CD14-positive monocyte (primary cell): Measurements from ENCODE around the gene CXCL11. TPM values are rescaled to one million over a fixed set of nuclear protein-coding genes. Genes with fewer than 3 reads are reported as not detected.
"Not testable (repeated sequence)": the region's sequence is repeated elsewhere in the genome, so short reads cannot be mapped to it uniquely, and the experiment has no call there.

Experiments used
- DNase-seq, 3 donors: peaks; one replicate each; pipeline ENCODE4 v3.0.0-alpha.2; 2011 to 2022
- H2AFZ ChIP-seq: 2 replicates; pipeline ENCODE4 v1.6.0; 2012; ENCODE audit warnings: mild to moderate bottlenecking, low read depth, low read length, inconsistent platforms; ENCODE audit not compliant: insufficient read depth, poor library complexity, severe bottlenecking
- H3K27ac ChIP-seq, 2 donors: 1 replicate in 1 of 2; 2 replicates in 1 of 2; pipeline ENCODE4 v1.5.1; 2012 to 2013; ENCODE audit warnings: low read length in 2 of 2, control low read depth in 1 of 2, inconsistent platforms in 1 of 2, low read depth in 1 of 2, mild to moderate bottlenecking in 1 of 2
- H3K27me3 ChIP-seq, 2 donors: one replicate each; pipeline versions ENCODE4 v1.6.0 to v1.6.1; 2011 to 2013; ENCODE audit warnings: low read length in 2 of 2; ENCODE audit not compliant: control insufficient read depth in 2 of 2, insufficient read depth in 2 of 2
- H3K36me3 ChIP-seq, 2 donors: replicated peaks in 1 of 2; 1 replicate in 1 of 2; 2 replicates in 1 of 2; pipeline versions ENCODE4 v1.5.1 to v1.6.1; 2012 to 2013; ENCODE audit warnings: low read length in 2 of 2, control low read depth in 1 of 2, inconsistent platforms in 1 of 2, mild to moderate bottlenecking in 1 of 2; ENCODE audit not compliant: insufficient read depth in 2 of 2, control insufficient read depth in 1 of 2
- H3K4me1 ChIP-seq, 2 donors: 1 replicate in 1 of 2; 2 replicates in 1 of 2; pipeline versions ENCODE4 v1.5.1 to v1.6.1; 2012 to 2013; ENCODE audit warnings: low read length in 2 of 2, control low read depth in 1 of 2, inconsistent platforms in 1 of 2, mild to moderate bottlenecking in 1 of 2, moderate library complexity in 1 of 2; ENCODE audit not compliant: insufficient read depth in 2 of 2, control insufficient read depth in 1 of 2
- H3K4me2 ChIP-seq: replicated peaks from 2 replicates; pipeline ENCODE3; 2012; ENCODE audit warnings: low read length, moderate library complexity, mild to moderate bottlenecking; ENCODE audit not compliant: poor library complexity, severe bottlenecking; ENCODE audit errors: extremely low read depth
- H3K4me3 ChIP-seq, 3 experiments: fragments of 200-600 bp in 1 of 3; sonication (generic) in 1 of 3; replicated peaks in 1 of 3; 1 replicate in 2 of 3; 2 replicates in 1 of 3; pipeline ENCODE4 v1.5.1; 2011 to 2013; ENCODE audit warnings: low read length in 3 of 3, mild to moderate bottlenecking in 3 of 3, control low read depth in 2 of 3, low read depth in 2 of 3, inconsistent platforms in 1 of 3, moderate library complexity in 1 of 3
- H3K79me2 ChIP-seq: 2 replicates; pipeline ENCODE4 v1.6.0; 2012; ENCODE audit warnings: mild to moderate bottlenecking, control low read depth, inconsistent platforms, low read length, moderate library complexity; ENCODE audit not compliant: insufficient read depth
- H3K9ac ChIP-seq: 2 replicates; pipeline ENCODE4 v1.6.0; 2017; ENCODE audit warnings: low read length, mild to moderate bottlenecking; ENCODE audit not compliant: insufficient read depth, poor library complexity, severe bottlenecking
- H3K9me3 ChIP-seq, 2 donors: replicated peaks in 1 of 2; 1 replicate in 1 of 2; 2 replicates in 1 of 2; pipeline versions ENCODE4 v1.5.1 to v1.6.1; 2012 to 2013; ENCODE audit warnings: low read length in 2 of 2, control low read depth in 1 of 2; ENCODE audit not compliant: control insufficient read depth in 1 of 2, insufficient read depth in 1 of 2
- H4K20me1 ChIP-seq: 2 replicates; pipeline ENCODE4 v1.6.0; 2012; ENCODE audit warnings: mild to moderate bottlenecking, low read length, control low read depth, moderate library complexity; ENCODE audit not compliant: insufficient read depth
- H3K27ac Mint-ChIP-seq, 7 donors: one replicate each; pipeline ENCODE4 v1.8.0; 2020; ENCODE audit warnings: mild to moderate bottlenecking in 7 of 7, mixed read lengths in 7 of 7, moderate library complexity in 6 of 7, inconsistent platforms in 2 of 7
- H3K27me3 Mint-ChIP-seq, 3 donors: one replicate each; pipeline ENCODE4 v1.8.0; 2021 to 2022; ENCODE audit warnings: low read depth in 3 of 3, mild to moderate bottlenecking in 3 of 3, mixed read lengths in 3 of 3, moderate library complexity in 3 of 3, inconsistent platforms in 1 of 3
- H3K36me3 Mint-ChIP-seq, 2 donors: one replicate each; pipeline ENCODE4 v1.8.0; 2020; ENCODE audit warnings: mixed read lengths in 2 of 2, inconsistent platforms in 1 of 2, mild to moderate bottlenecking in 1 of 2
- H3K4me1 Mint-ChIP-seq: one replicate; pipeline ENCODE4 v1.8.0; 2020; ENCODE audit warnings: mild to moderate bottlenecking, mixed read lengths
- H3K4me3 Mint-ChIP-seq, 2 donors: one replicate each; pipeline ENCODE4 v1.8.0; 2020; ENCODE audit warnings: mild to moderate bottlenecking in 2 of 2, mixed read lengths in 2 of 2, moderate library complexity in 1 of 2
- H3K9me3 Mint-ChIP-seq, 7 donors: one replicate each; pipeline ENCODE4 v1.8.0; 2020 to 2022; ENCODE audit warnings: mixed read lengths in 7 of 7, mild to moderate bottlenecking in 6 of 7, moderate library complexity in 6 of 7, inconsistent platforms in 2 of 7
- WGBS: methylation state at CpG from one replicate; pipeline ENCODE4 v1.1.5; 2013; ENCODE audit warnings: missing lambda C conversion rate; ENCODE audit not compliant: insufficient coverage; 5-methylcytosine and 5-hydroxymethylcytosine counted together
- intact Hi-C, 2 donors: fragments of 100-400 bp; cut with micrococcal nuclease; formaldehyde crosslinking; loops; one replicate each; pipeline versions ENCODE4 v1.15.0 to v1.15.1; 2023
- polyA plus RNA-seq, 3 donors: library from polyadenylated mRNA; depleted of rRNA in 1 of 3; unstranded in 2 of 3; stranded (reverse) in 1 of 3; fragments of 300-500 nt in 2 of 3; fragments of >200 nt in 1 of 3; fragmentation: Illumina TruSeq in 2 of 3; gene quantifications; 1 replicate in 2 of 3; 2 replicates in 1 of 3; pipeline ENCODE4 v1.2.3, GENCODE V29; 2012 to 2021
- TF ChIP-seq, protein P1 (sequence below): fragments of 200-600 bp; IDR thresholded peaks from one replicate; pipeline ENCODE4 v1.8.0; 2022; ENCODE audit warnings: antibody characterized with exemption, mild to moderate bottlenecking

The CXCL11 gene
- polyA plus RNA-seq, 3 donors, result 0.15 to 0.36 (median 0.25) TPM

DNA sequence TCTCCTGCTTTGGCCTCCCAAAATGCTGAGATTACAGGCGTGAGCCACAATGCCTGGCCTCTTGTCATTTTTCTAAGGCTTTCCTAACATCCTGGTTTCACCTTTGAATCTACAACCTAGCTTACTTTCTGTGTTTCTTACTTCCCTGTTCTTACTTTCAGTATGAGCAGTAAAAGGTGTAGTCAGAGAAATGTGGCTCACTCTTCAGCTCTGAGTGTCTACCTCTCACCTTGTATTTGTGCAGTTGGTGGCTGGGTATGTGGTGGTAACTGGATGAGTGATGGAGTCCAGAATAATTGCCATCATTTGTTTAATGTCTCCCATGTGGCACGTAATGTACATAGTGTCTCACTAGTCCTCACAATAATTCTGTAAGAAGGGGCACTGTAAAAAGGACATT lies 19.1 kb upstream of the CXCL11 start:
- H3K27me3 ChIP-seq, result no peaks in the 10 kb centered on the region
- TF ChIP-seq, protein P1, sequence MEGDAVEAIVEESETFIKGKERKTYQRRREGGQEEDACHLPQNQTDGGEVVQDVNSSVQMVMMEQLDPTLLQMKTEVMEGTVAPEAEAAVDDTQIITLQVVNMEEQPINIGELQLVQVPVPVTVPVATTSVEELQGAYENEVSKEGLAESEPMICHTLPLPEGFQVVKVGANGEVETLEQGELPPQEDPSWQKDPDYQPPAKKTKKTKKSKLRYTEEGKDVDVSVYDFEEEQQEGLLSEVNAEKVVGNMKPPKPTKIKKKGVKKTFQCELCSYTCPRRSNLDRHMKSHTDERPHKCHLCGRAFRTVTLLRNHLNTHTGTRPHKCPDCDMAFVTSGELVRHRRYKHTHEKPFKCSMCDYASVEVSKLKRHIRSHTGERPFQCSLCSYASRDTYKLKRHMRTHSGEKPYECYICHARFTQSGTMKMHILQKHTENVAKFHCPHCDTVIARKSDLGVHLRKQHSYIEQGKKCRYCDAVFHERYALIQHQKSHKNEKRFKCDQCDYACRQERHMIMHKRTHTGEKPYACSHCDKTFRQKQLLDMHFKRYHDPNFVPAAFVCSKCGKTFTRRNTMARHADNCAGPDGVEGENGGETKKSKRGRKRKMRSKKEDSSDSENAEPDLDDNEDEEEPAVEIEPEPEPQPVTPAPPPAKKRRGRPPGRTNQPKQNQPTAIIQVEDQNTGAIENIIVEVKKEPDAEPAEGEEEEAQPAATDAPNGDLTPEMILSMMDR, result no peak
- intact Hi-C loops, result no loop called here
- H3K4me3 ChIP-seq, result no peak overlapping the region
- H3K27me3 Mint-ChIP-seq, result peaks cover 0 to 2% (median 1%) of the 10 kb centered on the region in 3 donors
- H3K4me3 Mint-ChIP-seq, result no peak overlapping the region
- H3K27ac ChIP-seq, result no peak overlapping the region
- no peaks in the 10 kb centered on the region for H3K36me3 Mint-ChIP-seq
- no peak for DNase-seq
- H3K4me2 ChIP-seq, result no peak overlapping the region
- H3K9me3 ChIP-seq, result no peaks in the 10 kb centered on the region
- H3K79me2 ChIP-seq, result no peaks in the 10 kb centered on the region
- no peaks in the 10 kb centered on the region for H3K36me3 ChIP-seq
- no peak overlapping the region for H3K27ac Mint-ChIP-seq
- H3K4me1 ChIP-seq, result peaks cover 18 to 25% of the 10 kb centered on the region in 2 donors
- H4K20me1 ChIP-seq, result no peaks in the 10 kb centered on the region
- H3K9me3 Mint-ChIP-seq, result no peaks in the 10 kb centered on the region
- H3K4me1 Mint-ChIP-seq, result peaks cover 44% of the 10 kb centered on the region
- 71% methylated on average over 1 of the region's 2 CpGs for WGBS
- H3K9ac ChIP-seq, result no peak overlapping the region
- no peak overlapping the region for H2AFZ ChIP-seq

DNA sequence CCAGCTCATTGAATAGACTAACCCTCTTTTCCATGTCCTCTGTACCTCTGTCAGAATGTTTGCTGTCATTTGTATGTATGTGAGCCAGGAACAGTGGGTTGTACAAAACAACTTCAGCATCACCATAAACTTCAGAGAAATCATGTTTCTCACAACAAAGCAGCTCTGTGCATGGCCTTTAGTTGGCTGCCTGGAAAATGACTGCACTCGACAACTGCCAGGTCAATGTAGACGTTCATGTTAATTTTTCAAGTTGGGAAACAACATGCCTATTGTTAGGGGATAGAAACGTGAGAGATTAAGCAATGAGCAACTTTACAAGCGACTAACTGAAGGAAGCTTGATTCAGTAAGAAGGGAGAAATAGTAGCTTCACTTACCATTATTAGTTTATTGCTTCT lies 17.9 kb upstream of the CXCL11 start:
- no peaks in the 10 kb centered on the region for H3K36me3 ChIP-seq
- Mint-ChIP-seq H3K27me3 (peaks cover 0 to 2% (median 1%) of the 10 kb centered on the region in 3 donors), H3K4me3 (no peak overlapping the region), H3K9me3 (peaks cover 0 to 7% (median 0%) of the 10 kb centered on the region in 7 donors), H3K27ac (no peak overlapping the region), H3K36me3 (no peaks in the 10 kb centered on the region), H3K4me1 (peaks cover 31% of the 10 kb centered on the region)
- WGBS, result no CpG with 5 or more reads among the region's 4 CpGs
- H4K20me1 ChIP-seq, result no peaks in the 10 kb centered on the region
- H3K27ac ChIP-seq, result no peak overlapping the region
- H3K4me2 ChIP-seq, result no peak overlapping the region
- peaks cover 9 to 12% of the 10 kb centered on the region in 2 donors for H3K4me1 ChIP-seq
- TF ChIP-seq, protein P1, result no peak
- no peaks in the 10 kb centered on the region for H3K27me3 ChIP-seq
- H3K4me3 ChIP-seq, result no peak overlapping the region
- no peak overlapping the region for H2AFZ ChIP-seq
- H3K9me3 ChIP-seq, result peaks cover 0 to 5% of the 10 kb centered on the region in 2 donors
- H3K79me2 ChIP-seq, result no peaks in the 10 kb centered on the region
- no peak overlapping the region for H3K9ac ChIP-seq
- intact Hi-C loops, result no loop called here
- no peak for DNase-seq

DNA sequence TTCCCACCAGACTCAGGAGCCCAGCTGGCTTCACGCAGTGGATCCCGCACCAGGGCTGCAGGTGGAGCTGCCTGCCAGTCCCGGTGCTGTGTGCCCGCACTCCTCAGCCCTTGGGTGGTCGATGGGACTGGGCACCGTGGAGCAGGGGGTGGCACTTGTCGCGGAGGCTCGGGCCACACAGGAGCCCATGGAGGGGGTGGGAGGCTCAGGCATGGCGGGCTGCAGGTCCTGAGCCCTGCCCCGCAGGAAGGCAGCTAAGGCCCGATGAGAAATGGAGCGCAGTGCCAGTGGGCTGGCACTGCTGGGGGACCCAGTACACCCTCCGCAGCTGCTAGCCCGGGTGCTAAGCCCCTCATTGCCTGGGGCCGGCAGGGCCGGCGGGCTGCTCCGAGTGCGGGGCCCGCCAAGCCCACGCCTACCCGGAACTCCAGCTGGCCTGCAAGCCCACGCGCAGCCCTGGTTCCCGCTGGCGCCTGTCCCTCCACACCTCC lies 14.7 kb upstream of the CXCL11 start:
- H3K9me3 Mint-ChIP-seq, H3K9me3 ChIP-seq, H3K27me3 ChIP-seq, H3K4me3 ChIP-seq, H3K36me3 ChIP-seq, intact Hi-C loops, H3K27ac ChIP-seq, H4K20me1 ChIP-seq, H3K4me2 ChIP-seq, H3K79me2 ChIP-seq, H3K4me3 Mint-ChIP-seq, H3K9ac ChIP-seq, H2AFZ ChIP-seq, H3K27ac Mint-ChIP-seq, H3K4me1 ChIP-seq, DNase-seq, H3K36me3 Mint-ChIP-seq, H3K27me3 Mint-ChIP-seq: not testable (repeated sequence)
- peaks cover 21% of the 10 kb centered on the region for H3K4me1 Mint-ChIP-seq
- WGBS, result 93% methylated on average over 18 of the region's 27 CpGs
